T-helper 2 cell treated with Interferon-gamma antibody and Interleukin-4, amounts not matched to agents 5 μg/mL and 100 μg/mL, for 36 hours (primary cell): ENCODE measurements around the gene PTPRG.

Source experiments
- DNase-seq: peaks from one replicate; pipeline ENCODE4 v3.0.0; 2021; ENCODE audit warnings: low spot score
- H3K27ac Mint-ChIP-seq: one replicate; pipeline ENCODE4 v1.8.0; 2021; ENCODE audit warnings: mild to moderate bottlenecking, mixed read lengths
- H3K27me3 Mint-ChIP-seq: one replicate; pipeline ENCODE4 v1.8.0; 2021; ENCODE audit warnings: low read depth, mixed read lengths
- H3K36me3 Mint-ChIP-seq: one replicate; pipeline ENCODE4 v1.8.0; 2021; ENCODE audit warnings: low read depth, mixed read lengths
- H3K4me1 Mint-ChIP-seq: one replicate; pipeline ENCODE4 v1.8.0; 2021; ENCODE audit warnings: low read depth, mixed read lengths
- H3K4me3 Mint-ChIP-seq: one replicate; pipeline ENCODE4 v1.8.0; 2022; ENCODE audit warnings: mild to moderate bottlenecking, moderate library complexity, mixed read lengths
- H3K9me3 Mint-ChIP-seq: one replicate; pipeline ENCODE4 v1.8.0; 2021; ENCODE audit warnings: mixed read lengths

PTPRG gene

GRCh38 chr3:61960976-61961375 lies 399.6 kb downstream of the PTPRG start:
- no peak for DNase-seq
- Mint-ChIP-seq H3K36me3 (no peaks in the 10 kb centered on the region), H3K9me3 (no peaks in the 10 kb centered on the region), H3K4me1 (no peaks in the 10 kb centered on the region), H3K4me3 (no peak overlapping the region), H3K27me3 (no peaks in the 10 kb centered on the region), H3K27ac (no peak overlapping the region)

DNA sequence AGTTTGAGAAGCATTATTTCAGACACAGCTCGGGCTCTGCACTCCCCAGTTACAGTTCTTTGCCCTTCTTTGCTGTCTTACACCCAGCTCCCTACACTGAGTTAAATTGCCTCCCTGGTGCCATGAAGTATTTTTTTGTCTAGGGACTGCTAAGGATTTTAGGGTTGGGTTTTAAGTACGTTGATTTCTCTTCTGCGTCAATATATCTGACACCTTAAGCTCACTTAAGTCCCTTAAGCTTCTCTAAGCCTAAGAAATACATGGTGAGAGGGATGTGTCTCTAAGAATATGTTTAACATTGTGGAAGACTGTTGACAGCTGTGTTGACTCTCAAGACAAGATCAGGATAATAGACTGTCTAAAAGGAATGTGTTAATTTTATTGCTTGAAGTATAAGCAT lies 400.5 kb downstream of the PTPRG start:
- H3K27ac Mint-ChIP-seq = no peak overlapping the region
- no peak for DNase-seq

GRCh38 chr3:61964566-61964965 lies 403.2 kb downstream of the PTPRG start:
- no peaks in the 10 kb centered on the region for H3K27me3 Mint-ChIP-seq
- no peak overlapping the region for H3K4me3 Mint-ChIP-seq
- no peaks in the 10 kb centered on the region for H3K4me1 Mint-ChIP-seq
- no peak for DNase-seq
- no peaks in the 10 kb centered on the region for H3K9me3 Mint-ChIP-seq
- H3K36me3 Mint-ChIP-seq = no peaks in the 10 kb centered on the region
- no peak overlapping the region for H3K27ac Mint-ChIP-seq

More for the DNA sequence above, 400.5 kb downstream of the PTPRG start:
- no peaks in the 10 kb centered on the region for H3K9me3 Mint-ChIP-seq
- H3K4me1 Mint-ChIP-seq = no peaks in the 10 kb centered on the region
- H3K27me3 Mint-ChIP-seq = no peaks in the 10 kb centered on the region
- no peaks in the 10 kb centered on the region for H3K36me3 Mint-ChIP-seq
- H3K4me3 Mint-ChIP-seq = no peak overlapping the region

- Mint-ChIP-seq H3K36me3 (no peaks in the 10 kb centered on the region), H3K4me3 (no peak overlapping the region), H3K27ac (no peak overlapping the region), H3K9me3 (no peaks in the 10 kb centered on the region), H3K4me1 (no peaks in the 10 kb centered on the region), H3K27me3 (no peaks in the 10 kb centered on the region)
- DNase-seq = no peak
Measured at GRCh38 chr3:61965770-61966131, 404.4 kb downstream of the PTPRG start.

DNA sequence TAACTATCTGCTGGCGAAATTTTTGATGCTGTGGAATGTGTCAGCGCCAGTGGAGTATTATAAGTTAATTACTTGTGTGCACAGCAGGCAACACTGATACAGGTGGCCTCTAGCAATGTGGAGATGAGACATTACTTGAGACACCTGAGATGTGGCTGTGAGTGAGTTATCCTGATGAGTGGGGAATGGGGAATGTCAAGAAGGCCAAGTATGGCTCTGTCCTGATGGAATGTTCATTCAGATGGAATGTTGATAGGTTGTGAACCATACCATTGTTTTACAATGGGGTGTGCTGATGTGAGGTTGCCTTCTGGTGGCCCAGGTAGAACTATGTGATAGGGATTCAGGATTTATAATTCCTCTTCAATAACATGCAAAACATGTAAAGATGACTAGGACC lies 404.8 kb downstream of the PTPRG start:
- no peaks in the 10 kb centered on the region for H3K9me3 Mint-ChIP-seq
- H3K4me3 Mint-ChIP-seq = no peak overlapping the region
- H3K36me3 Mint-ChIP-seq = no peaks in the 10 kb centered on the region
- H3K4me1 Mint-ChIP-seq = no peaks in the 10 kb centered on the region
- DNase-seq = no peak
- no peaks in the 10 kb centered on the region for H3K27me3 Mint-ChIP-seq
- no peak overlapping the region for H3K27ac Mint-ChIP-seq

DNA sequence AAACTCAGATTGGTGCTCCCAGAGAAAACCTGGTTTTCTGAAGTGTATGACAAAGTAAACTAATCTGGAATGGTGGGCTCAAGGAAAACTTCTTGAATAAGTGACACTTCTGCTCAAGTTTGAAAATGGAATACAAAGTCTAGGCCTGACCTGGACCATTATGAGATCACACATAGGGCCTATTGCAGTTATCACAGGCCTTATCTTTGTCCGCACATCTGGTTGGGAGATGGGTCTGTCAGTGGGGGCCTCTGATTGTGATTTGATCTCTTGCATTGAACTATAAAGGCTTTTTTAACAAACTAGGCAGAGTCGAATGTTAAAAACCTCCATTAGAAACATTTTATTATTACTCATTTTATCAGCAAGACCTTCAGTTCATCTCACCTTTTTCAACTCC lies 405.6 kb downstream of the PTPRG start:
- DNase-seq = no peak
- Mint-ChIP-seq H3K27me3 (no peaks in the 10 kb centered on the region), H3K27ac (no peak overlapping the region), H3K4me1 (no peaks in the 10 kb centered on the region), H3K36me3 (no peaks in the 10 kb centered on the region), H3K9me3 (no peaks in the 10 kb centered on the region), H3K4me3 (no peak overlapping the region)

- H3K36me3 Mint-ChIP-seq = no peaks in the 10 kb centered on the region
- no peak overlapping the region for H3K27ac Mint-ChIP-seq
- no peaks in the 10 kb centered on the region for H3K27me3 Mint-ChIP-seq
- DNase-seq = no peak
- H3K4me3 Mint-ChIP-seq = no peak overlapping the region
- H3K9me3 Mint-ChIP-seq = no peaks in the 10 kb centered on the region
- no peaks in the 10 kb centered on the region for H3K4me1 Mint-ChIP-seq
Measured at GRCh38 chr3:61967937-61968336, 406.6 kb downstream of the PTPRG start.

DNA sequence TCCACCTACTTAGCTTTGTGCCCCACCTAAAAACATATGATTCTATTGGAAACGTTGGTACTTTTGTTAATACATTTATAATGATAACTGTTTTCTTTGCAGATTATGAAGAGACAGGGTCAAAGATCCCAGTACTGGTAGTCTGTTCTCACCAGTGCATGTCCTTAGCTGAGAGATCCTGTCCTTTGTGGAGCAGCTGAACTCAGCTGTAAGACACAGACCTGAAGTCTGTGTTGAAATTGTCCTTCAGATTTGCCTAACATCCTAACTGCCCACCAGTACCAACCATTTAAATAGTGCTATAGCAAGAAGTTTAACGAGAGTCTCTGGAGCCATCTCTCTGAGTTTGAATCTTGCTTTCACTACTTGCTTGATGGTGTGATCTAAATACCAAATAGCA lies 413.3 kb downstream of the PTPRG start:
- no peaks in the 10 kb centered on the region for H3K9me3 Mint-ChIP-seq
- DNase-seq = no peak
- no peaks in the 10 kb centered on the region for H3K36me3 Mint-ChIP-seq
- no peaks in the 10 kb centered on the region for H3K4me1 Mint-ChIP-seq
- H3K27me3 Mint-ChIP-seq = no peaks in the 10 kb centered on the region
- H3K4me3 Mint-ChIP-seq = no peak overlapping the region
- H3K27ac Mint-ChIP-seq = no peak overlapping the region

GRCh38 chr3:61975199-61975598 lies 413.8 kb downstream of the PTPRG start:
- Mint-ChIP-seq H3K36me3 (no peaks in the 10 kb centered on the region), H3K27me3 (no peaks in the 10 kb centered on the region), H3K9me3 (no peaks in the 10 kb centered on the region), H3K4me1 (no peaks in the 10 kb centered on the region), H3K4me3 (no peak overlapping the region), H3K27ac (no peak overlapping the region)
- DNase-seq = no peak

DNA sequence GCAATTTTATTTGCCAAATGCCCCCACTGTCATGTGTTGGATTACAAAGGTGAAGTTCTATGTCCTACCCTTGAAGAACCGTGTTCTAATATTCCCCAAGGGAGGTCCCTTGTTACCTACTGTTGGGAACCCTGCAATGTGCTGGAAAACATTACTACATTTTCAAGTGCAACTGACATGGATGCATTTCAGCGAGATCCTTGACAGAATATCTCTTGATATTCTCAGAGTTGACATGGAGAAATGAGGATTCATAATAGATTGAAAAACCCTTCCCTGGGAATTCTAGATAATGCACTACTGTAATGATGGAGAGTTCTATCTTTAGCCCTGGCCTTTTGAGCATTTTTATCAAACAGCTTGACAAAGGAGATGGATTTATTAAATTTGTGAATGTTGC lies 414.6 kb downstream of the PTPRG start:
- Mint-ChIP-seq H3K27ac (no peak overlapping the region), H3K9me3 (no peaks in the 10 kb centered on the region), H3K4me3 (no peak overlapping the region), H3K4me1 (no peaks in the 10 kb centered on the region), H3K36me3 (no peaks in the 10 kb centered on the region), H3K27me3 (no peaks in the 10 kb centered on the region)
- DNase-seq = no peak

DNA sequence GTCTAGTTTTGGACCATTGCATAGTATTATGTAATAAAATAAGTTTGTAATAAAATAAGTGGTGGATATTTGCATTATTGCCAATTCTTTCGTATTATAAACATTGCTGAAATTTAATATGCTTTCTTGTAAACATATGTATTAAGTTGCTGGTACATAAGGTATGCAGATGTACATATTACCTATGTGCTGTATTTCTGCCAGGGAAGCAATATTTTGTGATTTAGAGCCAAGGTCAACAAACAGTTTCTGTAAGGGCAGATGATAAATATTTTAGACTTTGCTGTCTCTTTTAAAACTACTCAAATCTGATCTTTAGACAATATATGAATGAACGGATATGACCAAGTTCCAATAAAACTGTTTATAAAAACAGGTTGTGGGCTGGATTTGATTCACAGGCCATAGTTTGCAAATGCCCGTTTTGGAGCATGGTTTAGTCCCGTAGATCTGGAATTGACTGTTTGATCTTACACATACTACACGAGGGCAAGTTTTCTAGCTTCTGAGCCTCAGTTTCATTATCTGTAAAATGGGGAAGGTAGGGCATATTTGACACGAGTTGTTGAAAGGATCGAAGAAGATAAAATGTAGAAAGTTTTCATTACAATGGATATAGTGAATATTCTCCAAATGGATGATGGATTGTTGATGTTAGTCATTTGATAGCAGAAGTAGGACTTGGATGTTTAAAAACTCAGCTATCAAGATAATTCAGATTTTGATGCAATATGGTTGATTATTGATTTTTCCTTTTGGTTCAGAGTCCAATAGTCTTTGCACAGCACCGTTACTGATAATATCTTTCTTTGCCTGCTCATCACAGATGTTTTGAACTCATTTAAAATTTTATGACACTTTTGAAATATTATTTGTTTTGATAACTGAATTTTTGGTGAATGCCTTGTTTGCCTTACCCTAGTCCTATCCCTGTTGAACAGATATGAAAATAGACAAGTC lies 417.4 kb downstream of the PTPRG start:
- H3K9me3 Mint-ChIP-seq = no peaks in the 10 kb centered on the region
- no peak overlapping the region for H3K4me3 Mint-ChIP-seq
- no peak overlapping the region for H3K27ac Mint-ChIP-seq
- H3K36me3 Mint-ChIP-seq = no peaks in the 10 kb centered on the region
- no peaks in the 10 kb centered on the region for H3K27me3 Mint-ChIP-seq
- H3K4me1 Mint-ChIP-seq = no peaks in the 10 kb centered on the region
- no peak for DNase-seq

DNA sequence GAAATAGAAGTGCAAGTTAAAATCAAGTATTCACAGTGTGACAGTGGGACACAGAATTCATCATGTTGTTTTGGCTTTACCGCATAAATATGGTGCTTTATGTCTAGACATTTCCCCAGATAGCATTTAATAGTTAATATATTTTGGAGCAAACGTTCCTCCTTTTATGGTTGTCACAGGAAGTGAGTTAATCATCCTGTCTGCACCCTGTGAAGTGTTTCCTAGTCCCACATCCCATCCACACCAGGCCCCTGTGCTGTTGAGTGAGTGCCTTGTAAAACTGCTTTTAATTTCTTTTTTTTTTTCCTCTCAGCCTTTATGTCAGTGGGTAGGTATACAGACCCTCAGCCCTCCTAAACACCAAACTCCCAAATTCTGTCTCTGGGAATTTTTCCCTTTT lies 418.3 kb downstream of the PTPRG start:
- Mint-ChIP-seq H3K36me3 (no peaks in the 10 kb centered on the region), H3K27ac (no peak overlapping the region), H3K27me3 (no peaks in the 10 kb centered on the region), H3K4me1 (no peaks in the 10 kb centered on the region), H3K9me3 (no peaks in the 10 kb centered on the region), H3K4me3 (no peak overlapping the region)
- no peak for DNase-seq

DNA sequence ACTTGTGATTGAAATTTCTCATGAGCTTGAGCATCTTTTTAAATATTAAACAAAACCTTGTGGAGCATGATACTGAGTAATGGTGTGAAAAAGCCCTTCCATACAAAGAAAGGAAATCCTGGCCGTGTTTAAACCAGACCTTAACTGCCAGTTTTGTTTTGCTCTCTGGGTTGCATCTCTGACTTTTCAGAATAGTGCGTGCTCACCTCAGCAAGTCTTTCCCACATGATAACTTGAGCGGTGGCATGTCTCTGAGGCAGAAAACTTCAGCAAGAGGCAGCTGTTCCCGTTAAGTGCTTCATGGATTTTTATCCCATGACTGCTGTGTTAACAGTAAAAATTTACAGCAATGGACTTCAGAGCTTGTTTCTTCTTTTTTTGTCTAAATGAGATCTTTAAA lies 418.7 kb downstream of the PTPRG start:
- H3K9me3 Mint-ChIP-seq = no peaks in the 10 kb centered on the region

GRCh38 chr3:61981060-61981459 lies 419.7 kb downstream of the PTPRG start:
- no peak overlapping the region for H3K4me3 Mint-ChIP-seq
- no peaks in the 10 kb centered on the region for H3K4me1 Mint-ChIP-seq
- H3K27ac Mint-ChIP-seq = no peak overlapping the region
- no peaks in the 10 kb centered on the region for H3K9me3 Mint-ChIP-seq
- DNase-seq = no peak
- no peaks in the 10 kb centered on the region for H3K27me3 Mint-ChIP-seq
- no peaks in the 10 kb centered on the region for H3K36me3 Mint-ChIP-seq

More for the DNA sequence above, 418.7 kb downstream of the PTPRG start:
- H3K4me3 Mint-ChIP-seq = no peak overlapping the region
- no peaks in the 10 kb centered on the region for H3K4me1 Mint-ChIP-seq
- H3K27me3 Mint-ChIP-seq = no peaks in the 10 kb centered on the region
- no peak for DNase-seq
- no peak overlapping the region for H3K27ac Mint-ChIP-seq
- no peaks in the 10 kb centered on the region for H3K36me3 Mint-ChIP-seq

DNA sequence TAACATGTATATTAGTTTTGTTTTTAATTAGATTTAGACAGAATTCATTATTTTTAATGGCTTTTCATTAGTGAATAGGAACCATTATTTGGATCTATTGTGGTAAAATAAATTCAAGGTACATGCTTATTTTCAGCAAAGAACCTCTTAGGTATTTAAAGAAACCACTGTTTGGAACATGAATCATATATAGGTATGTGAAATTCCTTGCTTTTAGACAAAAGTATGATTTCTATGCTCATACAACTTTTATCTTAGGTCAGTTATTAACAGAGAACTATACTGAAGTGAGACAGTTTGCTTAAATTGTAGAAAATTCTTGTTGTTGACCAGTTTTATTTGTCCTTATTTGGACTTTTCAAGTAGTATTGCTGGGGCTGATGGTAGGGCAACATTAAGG lies 422.1 kb downstream of the PTPRG start:
- no peaks in the 10 kb centered on the region for H3K36me3 Mint-ChIP-seq
- H3K4me3 Mint-ChIP-seq = no peak overlapping the region
- H3K9me3 Mint-ChIP-seq = no peaks in the 10 kb centered on the region
- no peak for DNase-seq
- H3K27me3 Mint-ChIP-seq = no peaks in the 10 kb centered on the region
- H3K27ac Mint-ChIP-seq = no peak overlapping the region
- no peaks in the 10 kb centered on the region for H3K4me1 Mint-ChIP-seq
